Hepatocyte (in vitro differentiated cells): ENCODE data around the gene TBX15. TPM values are rescaled to one million over a fixed set of nuclear protein-coding genes. Genes with fewer than 3 reads are reported as not detected.

Source experiments
- DNase-seq: peaks from one replicate; pipeline ENCODE4 v3.0.0-alpha.2; 2016; ENCODE audit warnings: low spot score
- H2AFZ ChIP-seq: fragments of 200-600 bp; sonication (generic); 2 replicates; pipeline ENCODE4 v1.6.0; 2016; ENCODE audit warnings: antibody characterized with exemption, mild to moderate bottlenecking
- H3K27ac ChIP-seq: fragments of 200-600 bp; sonication (generic); 2 replicates; pipeline ENCODE4 v1.5.1; 2016; ENCODE audit warnings: mild to moderate bottlenecking
- H3K27me3 ChIP-seq: fragments of 200-600 bp; sonication (generic); 2 replicates; pipeline ENCODE4 v1.6.1; 2016
- H3K36me3 ChIP-seq: fragments of 200-600 bp; sonication (generic); replicated peaks from 2 replicates; pipeline ENCODE4 v1.5.1; 2016; ENCODE audit warnings: low read depth; ENCODE audit not compliant: insufficient read depth
- H3K4me1 ChIP-seq: fragments of 200-600 bp; sonication (generic); 2 replicates; pipeline ENCODE4 v1.5.1; 2016; ENCODE audit warnings: mild to moderate bottlenecking, moderate library complexity; ENCODE audit not compliant: insufficient read depth
- H3K4me2 ChIP-seq: fragments of 200-600 bp; sonication (generic); 2 replicates; pipeline ENCODE4 v1.6.0; 2016
- H3K4me3 ChIP-seq: fragments of 200-600 bp; sonication (generic); 2 replicates; pipeline ENCODE4 v1.5.1; 2016; ENCODE audit warnings: mild to moderate bottlenecking
- H3K79me2 ChIP-seq: fragments of 200-600 bp; sonication (generic); 2 replicates; pipeline ENCODE4 v1.6.0; 2017; ENCODE audit warnings: mild to moderate bottlenecking
- H3K9me2 ChIP-seq: fragments of 200-600 bp; sonication (generic); replicated peaks from 2 replicates; pipeline ENCODE4 v1.6.0; 2017; ENCODE audit warnings: mild to moderate bottlenecking; ENCODE audit not compliant: insufficient read depth
- H3K9me3 ChIP-seq: fragments of 200-600 bp; sonication (generic); 2 replicates; pipeline ENCODE4 v1.5.1; 2016; ENCODE audit warnings: low read depth, mild to moderate bottlenecking
- H4K20me1 ChIP-seq: fragments of 200-600 bp; sonication (generic); 2 replicates; pipeline ENCODE4 v1.6.0; 2016; ENCODE audit warnings: mild to moderate bottlenecking; ENCODE audit not compliant: insufficient read depth, poor library complexity, severe bottlenecking
- CTCF ChIP-seq: fragments of 200-600 bp; sonication (generic); IDR thresholded peaks from 2 replicates; pipeline ENCODE4 v1.5.1; 2016; ENCODE audit warnings: antibody characterized with exemption, mild to moderate bottlenecking; ENCODE audit not compliant: poor library complexity
- EZH2 ChIP-seq: fragments of 200-600 bp; sonication (generic); IDR thresholded peaks from 2 replicates; pipeline ENCODE4 v1.6.1; 2016; ENCODE audit warnings: antibody characterized with exemption, mild to moderate bottlenecking, borderline replicate concordance
- EZH2phosphoT487 ChIP-seq: fragments of 200-600 bp; sonication (generic); IDR thresholded peaks from one replicate; pipeline ENCODE4 v1.6.1; 2018; ENCODE audit warnings: antibody characterized with exemption, mild to moderate bottlenecking, low read depth, moderate library complexity; ENCODE audit not compliant: unreplicated experiment, severe bottlenecking
- WGBS: methylation state at CpG from one replicate; pipeline ENCODE4 v1.1.6; 2016; ENCODE audit warnings: low lambda C conversion rate; ENCODE audit errors: missing lambda C conversion rate; 5-methylcytosine and 5-hydroxymethylcytosine counted together
- polyA plus RNA-seq: library from polyadenylated mRNA; unstranded; fragments of >200 nt; fragmentation: Nextera tagmentation; extraction: Ambion mirVana; gene quantifications from 2 replicates; pipeline ENCODE4 v1.2.1, GENCODE V29; 2016
- total RNA-seq: library from RNA; depleted of rRNA; stranded (reverse); fragments of >200 nt; gene quantifications from 2 replicates; pipeline ENCODE4 v1.2.3, GENCODE V29; 2014

TBX15 gene
- total and polyA plus RNA-seq, 2 experiments from 2014 or later = 1.6 to 3.8 TPM

GRCh38 chr1:118933051-118933781 lies 54.9 kb downstream of the TBX15 start:
- H3K36me3 ChIP-seq = no peaks in the 10 kb centered on the region
- no peak for TF ChIP-seq EZH2phosphoT487
- TF ChIP-seq EZH2 = no peak
- no peak for TF ChIP-seq CTCF

GRCh38 chr1:118931876-118932275 lies 56.3 kb downstream of the TBX15 start:
- Histone ChIP-seq H3K36me3 (no peaks in the 10 kb centered on the region), H3K9me2 (no peaks in the 10 kb centered on the region), H3K9me3 (no peaks in the 10 kb centered on the region), H3K4me2 (no peak overlapping the region), H4K20me1 (no peaks in the 10 kb centered on the region), H3K4me3 (no peak overlapping the region), H3K4me1 (no peaks in the 10 kb centered on the region), H3K27me3 (no peaks in the 10 kb centered on the region), H3K27ac (no peak overlapping the region), H2AFZ (no peak overlapping the region), H3K79me2 (no peaks in the 10 kb centered on the region)
- WGBS = 48% methylated on average over 1 of the region's 1 CpG
- TF ChIP-seq EZH2 = no peak
- no peak for TF ChIP-seq CTCF
- no peak for TF ChIP-seq EZH2phosphoT487
- no peak for DNase-seq

More at GRCh38 chr1:118933051-118933781, 54.9 kb downstream of the TBX15 start:
- Histone ChIP-seq H3K4me2 (no peak overlapping the region), H4K20me1 (no peaks in the 10 kb centered on the region), H3K4me3 (no peak overlapping the region), H3K4me1 (no peaks in the 10 kb centered on the region), H3K79me2 (no peaks in the 10 kb centered on the region), H2AFZ (no peak overlapping the region), H3K9me3 (no peaks in the 10 kb centered on the region), H3K27me3 (no peaks in the 10 kb centered on the region), H3K27ac (no peak overlapping the region), H3K9me2 (no peaks in the 10 kb centered on the region)
- WGBS = 54% methylated on average over 1 of the region's 1 CpG
- DNase-seq = no peak

- Histone ChIP-seq H3K27ac (no peak overlapping the region), H3K9me3 (no peaks in the 10 kb centered on the region), H3K36me3 (no peaks in the 10 kb centered on the region), H3K27me3 (no peaks in the 10 kb centered on the region), H3K79me2 (no peaks in the 10 kb centered on the region), H3K4me3 (no peak overlapping the region), H3K4me1 (no peaks in the 10 kb centered on the region), H4K20me1 (no peaks in the 10 kb centered on the region), H3K9me2 (no peaks in the 10 kb centered on the region), H3K4me2 (no peak overlapping the region), H2AFZ (no peak overlapping the region)
- peak; percentile 53 for DNase-seq
- TF ChIP-seq EZH2 (no peak), CTCF (no peak), EZH2phosphoT487 (no peak)
- WGBS = 68% methylated on average over 2 of the region's 2 CpGs
Observed at GRCh38 chr1:118928739-118929554, 59.2 kb downstream of the TBX15 start.
